Skin epidermis (tissue), 12 donors: ENCODE data around the gene ZNF487.
"Not testable (repeated sequence)": the region's sequence is repeated elsewhere in the genome, so short reads cannot be mapped to it uniquely, and the experiment has no call there.

Experiments
- H3K27ac ChIP-seq, 21 experiments: fragments of 200-600 bp; sonication (generic) in 11 of 21; one replicate each; pipeline ENCODE4 v1.5.0; 2020; ENCODE audit warnings: mild to moderate bottlenecking in 3 of 21, inconsistent platforms in 2 of 21, moderate library complexity in 2 of 21
- H3K4me3 ChIP-seq, 7 experiments: fragments of 200-600 bp; sonication (generic) in 2 of 7; one replicate each; pipeline ENCODE4 v1.5.0; 2020; ENCODE audit warnings: inconsistent platforms in 2 of 7, mild to moderate bottlenecking in 2 of 7, moderate library complexity in 1 of 7

ZNF487 gene

GRCh38 chr10:43424416-43424815, 12.5 kb upstream of the ZNF487 start:
- Histone ChIP-seq H3K4me3 (no peak overlapping the region), H3K27ac (no peak overlapping the region)

DNA sequence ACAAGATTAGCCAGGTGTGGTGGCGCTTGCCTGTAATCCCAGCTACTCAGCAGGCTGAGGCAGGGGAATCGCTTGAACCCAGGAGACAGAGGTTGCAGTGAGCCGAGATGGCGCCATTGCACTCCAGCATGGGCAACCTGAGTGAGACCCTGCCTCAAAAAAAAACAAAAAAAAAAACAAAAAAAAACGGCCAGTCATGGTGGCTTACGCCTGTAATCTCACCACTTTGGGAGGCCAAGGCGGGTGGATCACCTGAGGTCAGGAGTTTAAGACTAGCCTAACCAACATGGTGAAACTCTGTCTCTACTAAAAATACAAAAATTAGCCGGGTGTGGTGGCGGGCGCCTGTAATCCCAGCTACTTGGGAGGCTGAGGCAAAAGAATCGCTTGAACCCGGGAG, 10.4 kb upstream of the ZNF487 start:
- not testable (repeated sequence) for H3K27ac ChIP-seq, H3K4me3 ChIP-seq

- no peak overlapping the region for H3K27ac ChIP-seq
- no peak overlapping the region for H3K4me3 ChIP-seq
Measured at GRCh38 chr10:43427166-43427825, 9.6 kb upstream of the ZNF487 start.

- Histone ChIP-seq H3K27ac (no peak overlapping the region), H3K4me3 (no peak overlapping the region)
Measured at GRCh38 chr10:43430926-43431663, 5.8 kb upstream of the ZNF487 start.

- Histone ChIP-seq H3K27ac (peak overlapping the region; percentile 77 to 99 (median 98)), H3K4me3 (peak overlapping the region; percentile 60 to 87 (median 70))
Measured at GRCh38 chr10:43437141-43437870, 395 bp downstream of the ZNF487 start.

DNA sequence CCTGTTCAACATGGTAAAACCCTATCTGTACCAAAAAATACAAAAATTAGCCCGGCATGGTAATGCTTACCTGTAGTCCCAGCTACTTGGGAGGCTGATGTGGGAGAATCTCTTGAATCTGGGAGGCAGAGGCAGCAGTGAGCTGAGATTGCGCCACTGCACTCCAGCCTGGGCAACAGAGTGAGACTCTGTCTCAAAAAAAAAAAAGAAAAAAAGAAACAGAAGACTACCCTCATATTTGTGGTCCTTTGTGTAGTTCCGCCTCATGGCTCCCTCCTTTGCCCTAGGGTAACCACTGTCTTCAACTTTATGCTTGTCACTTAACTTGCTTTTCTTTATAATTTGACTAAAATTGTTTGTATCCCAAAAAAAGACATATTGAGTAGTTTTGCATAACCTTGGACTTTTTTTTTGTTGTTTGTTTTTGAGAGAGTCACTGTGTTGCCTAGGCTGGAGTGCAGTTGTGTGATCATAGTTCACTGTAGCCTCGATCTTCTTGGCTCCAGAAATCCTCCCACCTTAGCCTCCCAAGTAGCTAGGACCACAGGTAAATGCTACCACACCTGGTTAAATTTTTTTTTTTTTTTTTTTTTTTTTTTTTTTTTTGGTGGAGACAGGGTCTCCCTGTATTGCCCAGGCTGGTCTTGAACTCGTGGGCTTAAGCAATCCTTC, 3.7 kb downstream of the ZNF487 start:
- no peak overlapping the region for H3K4me3 ChIP-seq
- H3K27ac ChIP-seq, result no peak overlapping the region

DNA sequence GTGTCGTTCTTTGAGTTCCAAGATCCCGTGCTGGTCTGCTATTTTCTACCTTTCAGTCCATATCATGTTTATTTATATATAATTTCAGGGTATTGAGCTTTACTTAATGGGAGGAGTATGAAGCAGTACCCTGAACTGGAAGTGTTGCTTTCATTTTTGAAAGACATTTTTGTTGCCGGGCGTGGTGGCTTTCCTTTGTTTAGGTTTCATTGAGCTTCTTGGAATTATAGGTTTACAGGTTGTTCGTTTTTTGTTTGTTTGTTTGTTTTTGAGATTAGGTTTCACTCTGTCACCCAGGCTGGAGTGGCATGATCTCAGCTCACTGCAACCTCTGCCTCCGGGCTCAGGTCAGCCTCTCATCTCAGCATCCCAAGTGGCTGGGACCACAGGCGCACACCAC, 7.4 kb downstream of the ZNF487 start:
- no peak overlapping the region for H3K27ac ChIP-seq
- H3K4me3 ChIP-seq, result no peak overlapping the region

- H3K4me3 ChIP-seq, result no peak overlapping the region
- H3K27ac ChIP-seq, result no peak overlapping the region
Measured at GRCh38 chr10:43444897-43445466, 8.1 kb downstream of the ZNF487 start.

DNA sequence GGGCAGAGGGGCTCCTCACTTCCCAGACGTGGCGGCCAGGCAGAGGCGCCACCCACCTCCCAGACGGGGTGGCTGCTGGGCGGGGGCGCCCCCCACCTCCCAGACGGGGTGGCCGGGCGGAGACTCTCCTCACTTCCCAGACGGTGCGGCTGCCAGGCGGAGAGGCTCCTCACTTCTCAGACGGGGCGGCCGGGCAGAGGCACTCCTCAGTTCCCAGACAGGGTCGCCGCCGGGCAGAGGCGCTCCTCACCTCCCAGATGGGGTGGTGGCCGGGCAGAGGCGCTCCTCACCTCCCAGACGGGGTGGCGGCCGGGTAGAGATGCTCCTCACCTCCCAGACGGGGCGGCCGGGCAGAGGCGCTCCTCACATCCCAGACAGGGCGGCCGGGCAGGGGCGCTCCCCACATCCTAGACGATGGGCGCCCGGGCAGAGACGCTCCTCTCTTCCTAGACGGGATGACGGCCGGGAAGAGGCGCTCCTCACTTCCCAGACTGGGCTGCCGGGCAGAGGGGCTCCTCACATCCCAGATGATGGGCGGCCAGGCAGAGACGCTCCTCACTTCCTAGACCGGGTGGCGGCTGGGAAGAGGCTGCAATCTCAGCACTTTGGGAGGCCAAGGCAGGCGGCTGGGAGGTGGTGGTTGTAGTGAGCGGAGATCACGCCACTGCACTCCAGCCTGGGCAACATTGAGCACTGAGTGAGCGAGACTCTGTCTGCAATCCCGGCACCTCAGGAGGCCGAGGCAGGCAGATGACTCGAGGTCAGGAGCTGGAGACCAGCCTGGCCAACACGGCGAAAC, 9.5 kb downstream of the ZNF487 start:
- H3K27ac ChIP-seq, H3K4me3 ChIP-seq: not testable (repeated sequence)

GRCh38 chr10:43448742-43449141, 11.8 kb downstream of the ZNF487 start:
- H3K4me3 ChIP-seq, result no peak overlapping the region
- H3K27ac ChIP-seq, result no peak overlapping the region

DNA sequence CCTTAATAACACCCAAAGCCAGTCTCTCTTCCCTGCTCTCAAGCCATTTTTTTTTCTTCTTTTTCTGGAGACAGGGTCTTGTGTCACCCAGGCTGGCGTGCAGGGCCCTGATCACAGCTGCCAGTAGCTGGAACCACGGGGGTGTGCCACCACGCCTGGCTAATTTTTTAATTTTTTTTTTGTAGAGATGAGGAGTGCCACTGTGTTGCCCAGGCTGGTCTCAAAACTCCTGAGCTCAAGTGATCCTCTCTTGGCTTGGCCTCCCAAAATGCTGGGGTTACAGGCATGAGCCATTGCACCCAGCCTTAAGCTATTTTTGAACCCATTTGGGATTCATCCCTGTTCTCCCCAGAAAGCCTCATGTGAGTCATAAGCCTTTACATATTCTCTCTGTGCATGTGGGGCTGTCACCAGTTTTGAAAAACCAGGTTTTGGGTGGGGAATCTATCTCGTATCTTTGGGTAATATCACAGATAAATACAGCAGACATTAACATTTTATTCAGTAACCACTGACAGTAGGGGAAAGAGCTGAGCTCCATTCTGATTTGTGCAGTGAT, 15.5 kb downstream of the ZNF487 start:
- Histone ChIP-seq H3K4me3 (no peak overlapping the region), H3K27ac (peak overlapping the region in 18 of 21 experiments; percentile 24 to 97 (median 68))

GRCh38 chr10:43453266-43453831, 16.4 kb downstream of the ZNF487 start:
- Histone ChIP-seq H3K4me3 (no peak overlapping the region), H3K27ac (peak overlapping the region in 13 of 21 experiments; percentile 6 to 97 (median 79))

- H3K27ac ChIP-seq, result peak overlapping the region in 8 of 21 experiments; percentile 4 to 97 (median 86)
Measured at GRCh38 chr10:43454025-43454424, 17.1 kb downstream of the ZNF487 start.

GRCh38 chr10:43456561-43456960, 19.6 kb downstream of the ZNF487 start:
- peak overlapping the region in 2 of 7 experiments; percentile 42 to 53 for H3K4me3 ChIP-seq

More at GRCh38 chr10:43454025-43454424, 17.1 kb downstream of the ZNF487 start:
- H3K4me3 ChIP-seq, result not testable (repeated sequence)

DNA sequence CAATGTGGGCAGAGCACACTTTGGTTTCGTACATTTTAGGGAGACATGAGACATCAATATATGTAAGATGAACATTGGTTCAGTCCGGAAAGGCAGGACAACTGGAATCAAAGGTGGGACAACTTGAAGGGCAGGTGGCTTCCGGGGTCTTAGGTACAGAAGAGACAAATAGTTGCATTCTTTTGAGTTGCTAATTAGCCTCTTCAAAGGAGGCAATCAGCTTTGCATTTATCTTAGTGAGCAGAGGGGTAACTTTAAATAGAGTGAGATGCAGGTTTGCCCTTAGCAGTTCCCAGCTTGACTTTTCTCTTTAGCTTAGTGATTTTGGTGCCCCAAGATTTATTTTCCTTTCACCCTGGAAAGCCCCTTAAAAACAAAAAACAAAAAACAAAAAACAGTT, 21.3 kb downstream of the ZNF487 start:
- no peak overlapping the region for H3K27ac ChIP-seq

More at GRCh38 chr10:43456561-43456960, 19.6 kb downstream of the ZNF487 start:
- H3K27ac ChIP-seq, result peak overlapping the region in 19 of 21 experiments; percentile 44 to 97 (median 89)

DNA sequence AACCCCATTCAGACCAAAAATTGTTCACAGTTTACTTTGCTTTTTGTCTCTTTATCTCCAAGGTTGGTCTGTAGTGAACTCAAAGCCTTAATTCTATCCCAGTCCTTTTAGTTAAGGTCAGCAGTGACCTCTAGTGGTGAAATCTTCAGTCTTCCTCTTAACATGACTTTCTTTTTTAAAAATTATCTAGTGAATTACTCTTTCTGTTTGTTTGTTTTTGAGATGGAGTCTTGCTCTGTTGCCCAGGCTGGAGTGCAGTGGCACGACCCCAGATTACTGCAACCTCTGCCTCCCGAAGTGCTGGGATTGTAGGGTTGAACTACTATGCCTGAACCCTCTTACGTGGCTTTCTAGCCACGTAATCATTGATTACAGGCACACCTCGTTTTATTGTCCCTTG, 25.0 kb downstream of the ZNF487 start:
- no peak overlapping the region for H3K27ac ChIP-seq
- H3K4me3 ChIP-seq, result no peak overlapping the region

More for the DNA sequence above, 21.3 kb downstream of the ZNF487 start:
- no peak overlapping the region for H3K4me3 ChIP-seq

DNA sequence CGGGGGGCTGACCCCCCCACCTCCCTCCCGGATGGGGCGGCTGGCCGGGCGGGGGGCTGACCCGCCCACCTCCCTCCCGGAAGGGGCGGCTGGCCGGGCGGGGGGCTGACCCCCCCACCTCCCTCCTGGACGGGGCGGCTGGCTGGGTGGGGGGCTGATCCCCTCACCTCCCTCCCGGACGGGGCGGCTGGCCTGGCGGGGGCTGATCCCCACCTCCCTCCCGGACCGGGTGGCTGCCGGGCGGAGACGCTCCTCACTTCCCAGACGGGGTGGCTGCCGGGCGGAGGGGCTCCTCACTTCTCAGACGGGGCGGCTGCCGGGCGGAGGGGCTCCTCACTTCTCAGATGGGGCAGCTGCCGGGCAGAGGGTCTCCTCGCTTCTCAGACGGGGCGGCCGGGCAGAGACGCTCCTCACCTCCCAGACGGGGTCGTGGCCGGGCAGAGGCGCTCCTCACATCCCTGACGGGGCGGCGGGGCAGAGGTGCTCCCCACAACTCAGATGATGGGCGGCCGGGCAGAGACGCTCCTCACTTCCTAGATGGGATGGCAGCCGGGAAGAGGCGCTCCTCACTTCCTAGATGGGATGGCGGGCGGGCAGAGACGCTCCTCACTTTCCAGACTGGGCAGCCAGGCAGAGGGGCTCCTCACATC, 28.3 kb downstream of the ZNF487 start:
- H3K27ac ChIP-seq, H3K4me3 ChIP-seq: not testable (repeated sequence)

GRCh38 chr10:43465736-43466120, 28.8 kb downstream of the ZNF487 start:
- not testable (repeated sequence) for H3K27ac ChIP-seq, H3K4me3 ChIP-seq
